ENCODE measurements around the gene SWAP70.

Gene SWAP70

DNA sequence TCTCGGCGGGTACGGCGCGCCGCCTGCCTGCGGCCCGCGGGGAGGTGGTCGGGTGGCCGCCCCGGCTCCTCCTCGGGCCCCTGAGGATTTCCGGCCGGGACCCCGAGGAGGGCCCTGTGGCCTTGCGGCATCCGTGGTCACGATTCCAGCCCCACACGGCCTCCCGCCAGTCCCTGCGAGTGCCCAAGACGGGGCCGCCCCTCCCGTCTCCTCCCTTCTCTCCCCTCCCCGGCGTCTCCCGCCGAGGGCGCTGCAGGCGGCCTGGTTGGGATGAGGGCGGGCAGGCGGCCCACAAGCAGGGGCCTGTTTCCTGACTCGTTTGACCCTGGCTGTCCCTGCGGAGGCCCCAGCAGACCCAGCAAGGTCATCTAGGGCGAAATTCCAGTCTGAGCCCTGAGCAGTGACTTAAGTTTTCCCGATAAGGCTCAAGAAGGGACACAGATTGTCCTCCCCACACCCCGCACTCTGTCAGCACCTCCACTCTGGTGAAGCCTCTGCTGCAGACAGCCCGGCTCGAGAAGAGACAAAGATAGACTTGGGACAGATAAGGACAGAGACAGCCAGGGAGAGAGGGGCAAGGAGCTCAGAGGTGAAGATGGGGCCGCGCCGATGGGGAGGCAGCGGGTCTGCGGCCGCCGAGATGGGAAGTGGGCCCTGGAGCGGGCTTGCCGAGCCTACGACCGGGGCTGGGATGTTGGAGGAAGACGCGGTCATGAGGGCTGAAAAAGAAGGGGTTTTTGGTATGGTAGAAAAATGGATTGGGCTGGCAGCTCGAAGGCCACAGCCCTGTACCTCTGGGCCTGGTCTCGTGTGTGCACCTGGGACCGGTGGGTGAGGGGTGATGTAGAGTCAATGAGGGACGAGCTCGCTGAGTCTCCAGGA is 95.0 kb downstream of the SWAP70 start:
- H3K4me3 ChIP-seq (ENCODE audit: low read depth, low read length), result peak overlapping the region; percentile 73
- H3K4me1 ChIP-seq (ENCODE audit: control insufficient read depth, insufficient read depth, low read length), result peaks cover 16% of the 10 kb centered on the region
- H3K36me3 ChIP-seq (ENCODE audit: control insufficient read depth, insufficient read depth, low read length), result no peaks in the 10 kb centered on the region
- no peaks in the 10 kb centered on the region for H3K27me3 ChIP-seq (ENCODE audit: control insufficient read depth, insufficient read depth, low read length)
- peak overlapping the region; percentile 83 for H3K9ac ChIP-seq (ENCODE audit: low read depth, low read length)
- H3K9me3 ChIP-seq (ENCODE audit: control insufficient read depth, insufficient read depth, low read length), result no peaks in the 10 kb centered on the region

- no peaks in the 10 kb centered on the region for H3K27me3 ChIP-seq (ENCODE audit: control insufficient read depth, insufficient read depth, low read length)
- peak overlapping the region; percentile 73 for H3K4me3 ChIP-seq (ENCODE audit: low read depth, low read length)
- no peaks in the 10 kb centered on the region for H3K9me3 ChIP-seq (ENCODE audit: control insufficient read depth, insufficient read depth, low read length)
- H3K4me1 ChIP-seq (ENCODE audit: control insufficient read depth, insufficient read depth, low read length), result peaks cover 16% of the 10 kb centered on the region
- peak overlapping the region; percentile 83 for H3K9ac ChIP-seq (ENCODE audit: low read depth, low read length)
- no peaks in the 10 kb centered on the region for H3K36me3 ChIP-seq (ENCODE audit: control insufficient read depth, insufficient read depth, low read length)
Measured at GRCh38 chr11:9759519-9760192, 95.8 kb downstream of the SWAP70 start.

DNA sequence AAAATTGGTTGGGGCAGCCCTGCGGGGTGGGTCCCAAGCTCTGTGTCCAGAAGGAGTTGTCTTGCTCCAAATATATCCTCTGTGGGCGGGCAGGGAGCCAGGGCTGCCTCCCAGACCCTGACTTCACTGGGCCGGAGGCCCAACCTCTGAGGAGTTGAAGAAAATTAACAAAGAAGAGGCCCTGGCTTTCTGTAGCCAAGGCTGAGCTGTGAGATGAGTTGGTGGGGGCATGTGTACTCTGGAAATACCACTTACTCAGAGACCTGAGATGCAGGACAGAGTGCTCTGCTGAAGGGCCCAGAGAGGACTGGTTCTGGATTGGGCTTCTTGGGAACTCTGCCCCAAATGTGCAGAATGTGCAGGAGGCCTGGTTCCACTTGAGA is 96.3 kb downstream of the SWAP70 start:
- Histone ChIP-seq H3K36me3 (ENCODE audit: control insufficient read depth, insufficient read depth, low read length) (no peaks in the 10 kb centered on the region), H3K4me1 (ENCODE audit: control insufficient read depth, insufficient read depth, low read length) (peaks cover 19% of the 10 kb centered on the region), H3K27me3 (ENCODE audit: control insufficient read depth, insufficient read depth, low read length) (no peaks in the 10 kb centered on the region), H3K9ac (ENCODE audit: low read depth, low read length) (no peak overlapping the region), H3K9me3 (ENCODE audit: control insufficient read depth, insufficient read depth, low read length) (no peaks in the 10 kb centered on the region), H3K4me3 (ENCODE audit: low read depth, low read length) (no peak overlapping the region)

DNA sequence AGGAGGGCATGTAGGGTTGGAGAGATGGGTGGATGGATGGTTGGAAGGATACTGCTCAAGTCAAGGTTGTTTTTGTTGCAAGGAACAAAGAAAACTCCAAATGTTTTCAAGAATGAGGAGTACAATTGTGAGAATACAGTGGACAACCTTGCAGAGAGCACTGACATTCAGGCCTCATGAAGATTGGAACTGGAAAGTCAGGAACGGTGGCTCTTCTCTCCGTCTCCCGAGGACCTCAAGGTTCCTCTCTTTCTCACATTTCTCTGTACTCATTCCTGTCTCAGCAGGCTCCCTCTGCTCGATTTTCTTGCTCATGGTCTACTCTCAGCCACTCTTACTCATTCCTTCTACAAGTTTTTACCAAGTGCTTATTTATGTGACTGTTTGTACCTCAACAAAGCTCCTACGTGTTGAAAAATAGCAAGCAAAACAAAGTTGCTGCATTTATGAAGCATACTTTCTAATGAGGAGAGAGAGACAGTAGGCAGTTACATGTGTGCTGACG is 97.6 kb downstream of the SWAP70 start:
- no peaks in the 10 kb centered on the region for H3K9me3 ChIP-seq (ENCODE audit: control insufficient read depth, insufficient read depth, low read length)
- H3K36me3 ChIP-seq (ENCODE audit: control insufficient read depth, insufficient read depth, low read length), result no peaks in the 10 kb centered on the region
- H3K4me3 ChIP-seq (ENCODE audit: low read depth, low read length), result no peak overlapping the region
- no peaks in the 10 kb centered on the region for H3K27me3 ChIP-seq (ENCODE audit: control insufficient read depth, insufficient read depth, low read length)
- H3K9ac ChIP-seq (ENCODE audit: low read depth, low read length), result no peak overlapping the region
- H3K4me1 ChIP-seq (ENCODE audit: control insufficient read depth, insufficient read depth, low read length), result peaks cover 20% of the 10 kb centered on the region

DNA sequence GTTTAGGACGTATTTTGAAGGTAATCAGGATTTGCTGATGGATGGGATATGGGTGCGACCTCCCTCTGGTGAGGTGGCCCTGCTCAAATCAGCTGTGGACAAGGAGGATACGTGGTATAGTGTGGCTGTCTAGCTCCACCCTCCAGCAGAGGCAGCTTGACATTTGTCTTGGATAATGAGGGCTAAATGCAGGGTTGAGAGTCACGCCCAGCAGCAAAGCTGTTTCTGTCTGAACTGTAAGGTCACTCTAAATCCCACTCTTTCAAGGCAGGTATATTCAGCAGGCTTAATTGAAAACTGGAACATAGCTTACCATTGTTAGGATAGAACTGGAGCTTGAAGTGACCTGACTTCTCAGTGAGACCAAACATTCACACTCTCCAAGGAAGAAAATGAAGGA is 98.7 kb downstream of the SWAP70 start:
- Histone ChIP-seq H3K36me3 (ENCODE audit: control insufficient read depth, insufficient read depth, low read length) (no peaks in the 10 kb centered on the region), H3K9me3 (ENCODE audit: control insufficient read depth, insufficient read depth, low read length) (no peaks in the 10 kb centered on the region), H3K4me3 (ENCODE audit: low read depth, low read length) (no peak overlapping the region), H3K27me3 (ENCODE audit: control insufficient read depth, insufficient read depth, low read length) (no peaks in the 10 kb centered on the region), H3K4me1 (ENCODE audit: control insufficient read depth, insufficient read depth, low read length) (peaks cover 20% of the 10 kb centered on the region), H3K9ac (ENCODE audit: low read depth, low read length) (no peak overlapping the region)

- H3K4me1 ChIP-seq (ENCODE audit: control insufficient read depth, insufficient read depth, low read length), result peaks cover 16% of the 10 kb centered on the region
- no peaks in the 10 kb centered on the region for H3K9me3 ChIP-seq (ENCODE audit: control insufficient read depth, insufficient read depth, low read length)
- H3K9ac ChIP-seq (ENCODE audit: low read depth, low read length), result no peak overlapping the region
- H3K27me3 ChIP-seq (ENCODE audit: control insufficient read depth, insufficient read depth, low read length), result no peaks in the 10 kb centered on the region
- H3K4me3 ChIP-seq (ENCODE audit: low read depth, low read length), result no peak overlapping the region
- H3K36me3 ChIP-seq (ENCODE audit: control insufficient read depth, insufficient read depth, low read length), result no peaks in the 10 kb centered on the region
Measured at GRCh38 chr11:9763301-9763700, 99.4 kb downstream of the SWAP70 start.

GRCh38 chr11:9765320-9766101 is 101.6 kb downstream of the SWAP70 start:
- no peak overlapping the region for H3K9ac ChIP-seq (ENCODE audit: low read depth, low read length)
- H3K4me3 ChIP-seq (ENCODE audit: low read depth, low read length), result no peak overlapping the region
- H3K9me3 ChIP-seq (ENCODE audit: control insufficient read depth, insufficient read depth, low read length), result no peaks in the 10 kb centered on the region
- H3K4me1 ChIP-seq (ENCODE audit: control insufficient read depth, insufficient read depth, low read length), result peaks cover 7% of the 10 kb centered on the region
- H3K27me3 ChIP-seq (ENCODE audit: control insufficient read depth, insufficient read depth, low read length), result no peaks in the 10 kb centered on the region
- no peaks in the 10 kb centered on the region for H3K36me3 ChIP-seq (ENCODE audit: control insufficient read depth, insufficient read depth, low read length)

DNA sequence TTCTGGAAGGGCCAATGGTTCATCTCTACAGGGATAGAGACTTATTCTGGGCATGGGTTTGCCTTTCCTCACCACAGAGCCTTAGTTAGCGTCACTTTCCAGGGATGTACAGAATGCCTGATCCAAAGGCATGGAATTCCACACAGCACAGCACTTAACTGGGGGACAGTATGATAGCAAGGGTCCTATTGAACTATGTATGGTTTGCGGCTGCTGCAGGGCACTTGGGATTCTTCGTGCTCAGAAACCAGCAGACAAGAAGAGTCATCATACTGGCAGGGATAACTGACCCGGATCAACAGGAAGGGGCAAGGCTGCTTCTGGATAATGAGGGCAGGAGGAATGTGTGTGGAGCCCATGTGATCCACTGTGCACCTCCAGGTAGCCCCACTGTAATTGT is 105.7 kb downstream of the SWAP70 start:
- no peaks in the 10 kb centered on the region for H3K36me3 ChIP-seq (ENCODE audit: control insufficient read depth, insufficient read depth, low read length)
- H3K4me3 ChIP-seq (ENCODE audit: low read depth, low read length), result no peak overlapping the region
- H3K4me1 ChIP-seq (ENCODE audit: control insufficient read depth, insufficient read depth, low read length), result peaks cover 8% of the 10 kb centered on the region
- H3K27me3 ChIP-seq (ENCODE audit: control insufficient read depth, insufficient read depth, low read length), result peaks cover 7% of the 10 kb centered on the region
- no peaks in the 10 kb centered on the region for H3K9me3 ChIP-seq (ENCODE audit: control insufficient read depth, insufficient read depth, low read length)
- H3K9ac ChIP-seq (ENCODE audit: low read depth, low read length), result no peak overlapping the region

GRCh38 chr11:9771071-9771511 is 107.2 kb downstream of the SWAP70 start:
- no peaks in the 10 kb centered on the region for H3K9me3 ChIP-seq (ENCODE audit: control insufficient read depth, insufficient read depth, low read length)
- peaks cover 7% of the 10 kb centered on the region for H3K27me3 ChIP-seq (ENCODE audit: control insufficient read depth, insufficient read depth, low read length)
- H3K4me3 ChIP-seq (ENCODE audit: low read depth, low read length), result no peak overlapping the region
- H3K36me3 ChIP-seq (ENCODE audit: control insufficient read depth, insufficient read depth, low read length), result no peaks in the 10 kb centered on the region
- H3K4me1 ChIP-seq (ENCODE audit: control insufficient read depth, insufficient read depth, low read length), result peaks cover 14% of the 10 kb centered on the region
- H3K9ac ChIP-seq (ENCODE audit: low read depth, low read length), result no peak overlapping the region

- Histone ChIP-seq H3K4me3 (ENCODE audit: low read depth, low read length) (no peak overlapping the region), H3K9ac (ENCODE audit: low read depth, low read length) (no peak overlapping the region), H3K27me3 (ENCODE audit: control insufficient read depth, insufficient read depth, low read length) (peaks cover 7% of the 10 kb centered on the region), H3K36me3 (ENCODE audit: control insufficient read depth, insufficient read depth, low read length) (no peaks in the 10 kb centered on the region), H3K9me3 (ENCODE audit: control insufficient read depth, insufficient read depth, low read length) (no peaks in the 10 kb centered on the region), H3K4me1 (ENCODE audit: control insufficient read depth, insufficient read depth, low read length) (peaks cover 19% of the 10 kb centered on the region)
Measured at GRCh38 chr11:9772218-9772617, 108.3 kb downstream of the SWAP70 start.

DNA sequence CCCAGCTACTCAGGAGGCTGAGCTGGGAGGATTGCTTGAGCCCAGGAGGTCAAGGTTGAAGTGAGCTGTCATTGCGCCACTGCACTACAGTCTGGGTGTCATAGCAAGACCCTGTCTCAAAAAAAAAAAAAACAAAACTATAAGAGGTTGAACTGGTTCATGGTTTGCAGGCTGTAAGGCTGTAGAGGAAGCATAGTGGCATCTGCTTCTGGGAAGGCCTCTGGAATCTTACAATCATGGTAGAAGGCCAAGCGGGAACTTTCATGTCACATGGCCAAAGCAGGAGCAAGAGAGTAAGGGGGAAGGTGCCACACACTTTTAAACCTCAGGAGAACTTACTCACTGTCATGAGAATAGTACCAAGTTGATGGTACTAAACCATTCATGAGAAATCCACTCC is 109.6 kb downstream of the SWAP70 start:
- H3K27me3 ChIP-seq (ENCODE audit: control insufficient read depth, insufficient read depth, low read length), result peaks cover 7% of the 10 kb centered on the region
- no peak overlapping the region for H3K4me3 ChIP-seq (ENCODE audit: low read depth, low read length)
- peaks cover 23% of the 10 kb centered on the region for H3K4me1 ChIP-seq (ENCODE audit: control insufficient read depth, insufficient read depth, low read length)
- no peak overlapping the region for H3K9ac ChIP-seq (ENCODE audit: low read depth, low read length)
- no peaks in the 10 kb centered on the region for H3K36me3 ChIP-seq (ENCODE audit: control insufficient read depth, insufficient read depth, low read length)
- H3K9me3 ChIP-seq (ENCODE audit: control insufficient read depth, insufficient read depth, low read length), result no peaks in the 10 kb centered on the region
